SK-N-SH (cell line): Measurements from ENCODE around the gene CNTD1.

Experiments
- EP300 ChIP-seq, 2 experiments: IDR thresholded peaks; 2 replicates each; pipeline versions ENCODE4 v1.4.0 to v1.6.1; 2012; ENCODE audit warnings: borderline replicate concordance in 1 of 2, low read depth in 1 of 2, low read length in 1 of 2
- TF ChIP-seq, protein P1 (sequence below): fragments of 200-600 bp; sonication (generic); IDR thresholded peaks from 2 replicates; pipeline ENCODE4 v1.6.1; 2017; ENCODE audit warnings: antibody characterized with exemption, mild to moderate bottlenecking, moderate library complexity

- TF ChIP-seq, protein P1, sequence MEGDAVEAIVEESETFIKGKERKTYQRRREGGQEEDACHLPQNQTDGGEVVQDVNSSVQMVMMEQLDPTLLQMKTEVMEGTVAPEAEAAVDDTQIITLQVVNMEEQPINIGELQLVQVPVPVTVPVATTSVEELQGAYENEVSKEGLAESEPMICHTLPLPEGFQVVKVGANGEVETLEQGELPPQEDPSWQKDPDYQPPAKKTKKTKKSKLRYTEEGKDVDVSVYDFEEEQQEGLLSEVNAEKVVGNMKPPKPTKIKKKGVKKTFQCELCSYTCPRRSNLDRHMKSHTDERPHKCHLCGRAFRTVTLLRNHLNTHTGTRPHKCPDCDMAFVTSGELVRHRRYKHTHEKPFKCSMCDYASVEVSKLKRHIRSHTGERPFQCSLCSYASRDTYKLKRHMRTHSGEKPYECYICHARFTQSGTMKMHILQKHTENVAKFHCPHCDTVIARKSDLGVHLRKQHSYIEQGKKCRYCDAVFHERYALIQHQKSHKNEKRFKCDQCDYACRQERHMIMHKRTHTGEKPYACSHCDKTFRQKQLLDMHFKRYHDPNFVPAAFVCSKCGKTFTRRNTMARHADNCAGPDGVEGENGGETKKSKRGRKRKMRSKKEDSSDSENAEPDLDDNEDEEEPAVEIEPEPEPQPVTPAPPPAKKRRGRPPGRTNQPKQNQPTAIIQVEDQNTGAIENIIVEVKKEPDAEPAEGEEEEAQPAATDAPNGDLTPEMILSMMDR, result no peak
- TF ChIP-seq EP300 (IDR thresholded peaks at IDR 0.05; ENCODE audit: borderline replicate concordance in 1 of 2, low read depth in 1 of 2, low read length in 1 of 2), result no peak
These were observed 11.4 kb upstream of the CNTD1 start for GRCh38 chr17:42787266-42787665.
